Activated naive CD8-positive, alpha-beta T cell treated with anti-CD3 and anti-CD28 coated beads, Interleukin-2, amount 50 U/mL, for 24 hours (primary cell): Measurements from ENCODE around the gene NPHP4.

Experiments used
- ATAC-seq: fragments of 150-1000 bp; cut with Tn5 transposase; one replicate; pipeline ENCODE4 v1.10.0; 2021
- DNase-seq: peaks from one replicate; pipeline ENCODE4 v3.0.0; 2021
- H3K27ac Mint-ChIP-seq: one replicate; pipeline ENCODE4 v1.8.0; 2021; ENCODE audit warnings: mild to moderate bottlenecking, mixed read lengths
- H3K27me3 Mint-ChIP-seq: one replicate; pipeline ENCODE4 v1.8.0; 2021; ENCODE audit warnings: mixed read lengths
- H3K36me3 Mint-ChIP-seq: one replicate; pipeline ENCODE4 v1.8.0; 2021; ENCODE audit warnings: low read depth, mixed read lengths
- H3K4me1 Mint-ChIP-seq: one replicate; pipeline ENCODE4 v1.8.0; 2021; ENCODE audit warnings: mixed read lengths
- H3K4me3 Mint-ChIP-seq: one replicate; pipeline ENCODE4 v1.8.0; 2021; ENCODE audit warnings: mild to moderate bottlenecking, moderate library complexity, mixed read lengths
- H3K9me3 Mint-ChIP-seq: one replicate; pipeline ENCODE4 v1.8.0; 2021; ENCODE audit warnings: mixed read lengths

Gene NPHP4

DNA sequence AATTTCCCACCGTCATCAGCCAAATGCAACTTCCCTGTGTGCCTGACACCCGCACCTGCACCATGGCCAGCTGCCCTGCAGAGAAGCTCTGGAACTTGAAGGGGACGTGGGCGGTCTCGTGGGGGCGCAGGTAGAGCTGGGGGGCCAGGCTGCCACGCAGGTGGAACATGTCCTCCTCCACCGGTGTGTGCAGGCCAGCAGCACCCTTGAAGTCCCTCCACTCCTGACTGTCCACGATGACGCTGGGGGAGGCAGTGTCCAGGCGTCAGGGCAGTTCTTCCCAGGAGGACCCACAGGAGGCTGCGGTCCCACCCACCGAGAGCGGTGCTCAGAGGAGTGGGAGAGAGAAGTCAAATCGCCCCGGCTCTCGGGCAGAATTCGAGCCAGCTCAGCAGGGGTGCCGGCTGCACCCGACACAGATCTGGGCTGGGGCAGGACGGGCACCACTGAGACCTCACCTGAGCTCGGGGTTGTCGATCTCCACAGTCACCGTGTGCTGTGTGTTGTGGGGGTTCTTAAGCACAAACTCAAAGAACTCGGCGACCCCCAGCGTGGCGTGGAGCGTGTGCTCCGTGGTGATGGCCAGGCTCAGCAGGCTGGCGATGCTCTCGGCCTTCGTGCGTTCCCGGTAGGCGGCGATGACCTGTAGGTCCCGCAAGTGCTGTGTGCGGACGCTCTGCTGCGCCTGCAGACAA lies 117.7 kb downstream of the NPHP4 start:
- ATAC-seq (no peak), DNase-seq (no peak)
- no peaks in the 10 kb centered on the region for H3K4me1 Mint-ChIP-seq
- no peak overlapping the region for H3K27ac Mint-ChIP-seq
- no peak overlapping the region for H3K4me3 Mint-ChIP-seq
- H3K9me3 Mint-ChIP-seq: no peaks in the 10 kb centered on the region
- H3K36me3 Mint-ChIP-seq: peaks cover 10% of the 10 kb centered on the region
- no peaks in the 10 kb centered on the region for H3K27me3 Mint-ChIP-seq

DNA sequence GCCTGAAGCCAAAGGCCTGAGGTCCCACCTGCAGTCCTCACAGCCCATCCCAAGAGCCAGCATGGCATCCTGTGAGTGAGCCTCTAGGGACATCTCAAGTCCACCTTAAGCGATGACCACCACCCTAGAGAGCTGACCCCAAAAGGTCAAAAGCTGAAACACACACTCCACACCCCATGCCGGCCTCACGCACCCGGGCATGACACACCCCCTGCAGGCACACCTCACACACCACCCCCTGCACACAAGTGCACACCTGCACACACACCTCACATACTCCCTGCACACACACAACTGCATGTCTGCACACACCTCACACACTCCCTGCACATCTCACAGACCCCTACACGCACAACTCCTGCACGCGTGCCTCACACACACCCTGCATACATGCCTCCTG lies 118.7 kb downstream of the NPHP4 start:
- Mint-ChIP-seq H3K27me3 (no peaks in the 10 kb centered on the region), H3K4me3 (no peak overlapping the region), H3K9me3 (peaks cover 7% of the 10 kb centered on the region), H3K4me1 (no peaks in the 10 kb centered on the region), H3K27ac (no peak overlapping the region), H3K36me3 (peaks cover 5% of the 10 kb centered on the region)
- no peak for ATAC-seq
- DNase-seq: no peak

DNA sequence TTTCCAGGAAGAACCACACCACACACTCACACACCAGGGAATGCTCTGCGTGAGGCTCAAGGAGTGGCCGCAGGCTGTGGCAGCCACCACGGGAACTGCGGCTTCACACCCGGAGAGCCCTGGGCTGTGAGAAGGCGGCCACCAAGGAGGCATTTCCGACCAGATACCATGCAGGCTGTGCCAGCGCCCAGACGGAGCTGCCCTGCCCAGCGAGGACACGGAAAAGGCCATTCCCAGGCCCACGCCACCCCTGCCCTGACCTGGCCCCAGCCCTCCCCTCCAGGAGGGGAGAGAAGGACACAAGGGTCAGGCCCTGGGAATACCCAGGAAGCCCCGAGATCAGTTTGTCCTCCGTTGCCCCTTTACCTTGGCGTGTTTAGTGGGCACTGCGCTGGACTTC lies 119.3 kb downstream of the NPHP4 start:
- H3K9me3 Mint-ChIP-seq: peaks cover 8% of the 10 kb centered on the region
- ATAC-seq: no peak
- no peak for DNase-seq
- H3K27ac Mint-ChIP-seq: no peak overlapping the region
- H3K27me3 Mint-ChIP-seq: no peaks in the 10 kb centered on the region
- no peak overlapping the region for H3K4me3 Mint-ChIP-seq
- H3K4me1 Mint-ChIP-seq: no peaks in the 10 kb centered on the region
- peaks cover 5% of the 10 kb centered on the region for H3K36me3 Mint-ChIP-seq

DNA sequence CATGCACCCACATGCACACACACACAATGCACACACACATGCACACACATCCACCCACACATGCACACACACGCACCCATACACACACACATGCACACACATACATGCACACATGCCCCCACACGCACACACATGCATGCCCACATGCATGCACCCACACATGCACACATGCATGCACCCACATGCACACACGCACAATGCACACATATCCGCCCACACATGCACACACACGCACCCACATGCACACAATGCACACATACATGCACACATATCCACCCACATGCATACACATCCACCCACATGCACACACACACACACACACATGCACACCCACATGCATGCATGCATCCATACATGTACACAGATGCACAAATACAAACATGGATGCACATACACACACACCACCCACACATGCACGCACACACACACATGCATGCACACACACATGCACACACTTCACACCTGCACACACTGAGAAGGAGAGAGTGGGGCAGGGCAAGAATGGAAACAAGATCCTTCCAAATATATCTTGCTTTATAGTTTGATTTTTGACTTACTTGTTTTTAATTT lies 123.2 kb downstream of the NPHP4 start:
- ATAC-seq (no peak), DNase-seq (no peak)
- H3K9me3 Mint-ChIP-seq: peaks cover 8% of the 10 kb centered on the region
- no peaks in the 10 kb centered on the region for H3K27me3 Mint-ChIP-seq
- H3K27ac Mint-ChIP-seq: no peak overlapping the region
- H3K36me3 Mint-ChIP-seq: peaks cover 5% of the 10 kb centered on the region
- H3K4me1 Mint-ChIP-seq: no peaks in the 10 kb centered on the region
- H3K4me3 Mint-ChIP-seq: no peak overlapping the region

DNA sequence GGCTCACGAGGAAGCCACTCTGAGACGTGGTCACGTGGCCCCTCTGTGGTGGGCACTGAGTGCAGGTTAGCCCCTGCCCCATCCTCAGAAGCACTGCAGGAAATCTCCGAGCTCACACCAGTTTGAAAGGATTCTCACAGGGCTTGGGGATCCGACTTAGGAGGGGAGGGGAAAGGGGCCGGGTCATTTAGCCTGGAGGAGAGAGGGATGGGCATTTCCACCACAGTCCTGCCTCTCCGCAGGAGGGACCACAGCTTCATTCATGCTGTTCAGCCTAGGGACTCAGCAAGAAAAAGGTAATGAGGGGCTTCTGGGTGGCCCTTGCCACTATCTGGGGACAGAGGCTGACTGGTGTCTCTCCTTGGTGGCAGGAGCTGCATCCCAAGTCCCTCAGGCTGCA lies 126.5 kb downstream of the NPHP4 start:
- no peaks in the 10 kb centered on the region for H3K4me1 Mint-ChIP-seq
- no peaks in the 10 kb centered on the region for H3K27me3 Mint-ChIP-seq
- no peak overlapping the region for H3K4me3 Mint-ChIP-seq
- no peaks in the 10 kb centered on the region for H3K36me3 Mint-ChIP-seq
- no peak overlapping the region for H3K27ac Mint-ChIP-seq
- DNase-seq (no peak), ATAC-seq (no peak)
- peaks cover 8% of the 10 kb centered on the region for H3K9me3 Mint-ChIP-seq

DNA sequence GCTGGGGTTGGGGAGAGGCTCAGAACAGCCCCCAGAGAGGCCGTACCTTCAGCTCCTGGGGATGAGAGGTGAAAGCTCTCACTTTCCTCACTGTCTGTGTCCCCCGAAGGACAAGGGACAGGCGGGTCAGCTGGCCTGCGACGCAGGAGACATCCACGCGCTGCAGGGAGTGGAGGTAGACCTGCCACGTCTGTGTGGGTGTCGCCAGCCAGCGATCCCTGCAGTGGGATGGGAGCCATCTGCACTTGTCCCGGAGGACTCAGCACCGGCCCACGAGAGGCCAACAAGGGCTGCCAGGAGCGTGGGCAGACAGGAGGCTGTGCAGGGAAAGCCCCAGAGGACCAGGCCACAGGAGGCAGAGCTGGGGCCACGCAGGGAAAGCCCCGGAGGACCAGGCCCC lies 127.2 kb downstream of the NPHP4 start:
- Mint-ChIP-seq H3K27ac (no peak overlapping the region), H3K27me3 (no peaks in the 10 kb centered on the region), H3K4me3 (no peak overlapping the region), H3K36me3 (no peaks in the 10 kb centered on the region), H3K4me1 (no peaks in the 10 kb centered on the region), H3K9me3 (peaks cover 8% of the 10 kb centered on the region)
- DNase-seq (no peak), ATAC-seq (no peak)

DNA sequence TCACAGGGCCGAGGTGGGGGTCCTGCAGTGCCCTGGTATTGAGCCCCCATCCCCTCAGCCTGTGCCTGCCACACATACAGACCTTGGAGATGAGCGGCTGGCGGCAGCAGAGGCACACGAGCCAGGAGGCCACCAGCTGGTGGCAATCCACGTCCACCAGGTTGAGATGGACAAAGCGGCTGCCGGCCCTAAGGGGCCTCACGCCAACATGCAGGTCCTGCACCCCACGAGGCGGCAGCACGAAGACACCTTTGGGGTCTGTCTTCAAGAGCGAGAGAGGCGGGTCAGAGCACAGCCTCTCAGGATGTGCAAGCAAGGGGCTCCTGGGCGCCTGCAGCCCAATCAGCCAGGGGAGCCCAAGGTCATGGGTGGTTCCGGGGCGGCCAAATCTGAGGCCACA lies 128.0 kb downstream of the NPHP4 start:
- DNase-seq (no peak), ATAC-seq (no peak)
- no peak overlapping the region for H3K27ac Mint-ChIP-seq
- no peak overlapping the region for H3K4me3 Mint-ChIP-seq
- no peaks in the 10 kb centered on the region for H3K36me3 Mint-ChIP-seq
- no peaks in the 10 kb centered on the region for H3K4me1 Mint-ChIP-seq
- peaks cover 8% of the 10 kb centered on the region for H3K9me3 Mint-ChIP-seq
- no peaks in the 10 kb centered on the region for H3K27me3 Mint-ChIP-seq

DNA sequence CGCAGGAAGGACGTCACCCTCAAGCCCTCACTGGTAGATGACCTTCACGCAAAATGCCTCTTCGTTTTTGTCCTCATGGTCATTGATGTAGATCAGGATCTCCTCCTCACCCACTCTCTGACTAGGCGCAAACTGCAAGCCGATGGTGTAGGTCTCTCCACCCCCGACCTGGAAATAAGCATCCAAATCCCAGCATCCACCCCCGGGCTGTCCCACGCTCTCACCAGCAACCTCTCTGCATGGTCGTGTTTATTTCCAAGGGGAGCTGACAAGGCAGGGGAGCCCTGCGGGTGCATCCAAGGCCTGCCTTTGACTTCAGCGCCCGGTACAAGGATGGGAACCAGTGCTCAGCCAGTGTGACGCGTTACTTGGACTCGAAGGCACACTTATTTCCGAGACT lies 129.0 kb downstream of the NPHP4 start:
- Mint-ChIP-seq H3K27me3 (no peaks in the 10 kb centered on the region), H3K36me3 (no peaks in the 10 kb centered on the region), H3K9me3 (no peaks in the 10 kb centered on the region), H3K27ac (no peak overlapping the region), H3K4me1 (no peaks in the 10 kb centered on the region), H3K4me3 (no peak overlapping the region)
- no peak for DNase-seq
- no peak for ATAC-seq

DNA sequence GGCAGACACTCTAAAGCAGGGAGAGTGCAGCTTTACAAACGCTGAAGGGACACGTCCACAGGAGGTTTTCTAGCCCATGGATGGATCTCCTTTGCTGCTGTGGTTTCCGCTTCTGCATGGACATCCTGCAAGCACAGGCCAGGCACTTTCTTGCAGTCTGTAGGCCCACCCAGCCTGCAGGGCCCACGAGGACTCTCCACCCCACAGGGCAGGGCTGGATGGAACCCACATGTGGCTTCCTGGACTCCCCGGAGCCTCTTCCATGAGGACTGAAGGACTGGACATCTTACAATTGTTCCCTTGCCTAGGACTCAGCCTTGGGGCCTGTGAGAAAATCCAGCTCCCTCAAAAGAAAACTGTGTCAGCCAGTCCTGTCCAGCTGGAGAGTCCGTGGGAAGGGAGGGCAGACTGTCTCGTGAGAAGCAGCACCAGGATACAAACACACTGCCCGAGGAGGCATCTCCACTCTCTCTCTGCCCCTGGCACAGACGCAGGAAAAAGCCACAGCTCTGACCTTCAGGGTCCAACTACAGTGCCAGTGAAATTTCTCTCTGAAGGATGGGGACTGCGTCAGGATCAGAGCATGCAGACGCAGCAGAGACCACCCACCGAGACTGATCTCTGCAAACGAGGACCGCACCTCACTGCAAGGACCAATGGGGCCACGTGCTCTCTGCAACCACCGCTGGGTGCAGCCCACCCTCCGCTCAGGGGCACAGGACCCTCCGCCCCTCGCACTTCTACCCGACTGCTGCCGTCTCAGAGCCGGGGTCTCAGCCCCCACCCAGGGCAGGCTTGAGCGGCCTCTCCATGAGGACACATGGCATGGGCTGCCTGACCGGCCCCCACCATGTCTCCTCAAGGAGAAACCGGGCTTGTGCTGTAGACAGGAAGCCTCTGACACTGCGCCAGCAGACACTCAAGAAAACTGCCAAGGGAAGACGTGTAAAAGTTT lies 130.1 kb downstream of the NPHP4 start:
- H3K9me3 Mint-ChIP-seq: no peaks in the 10 kb centered on the region
- no peak overlapping the region for H3K27ac Mint-ChIP-seq
- no peak overlapping the region for H3K4me3 Mint-ChIP-seq
- no peaks in the 10 kb centered on the region for H3K27me3 Mint-ChIP-seq
- no peak for ATAC-seq
- H3K36me3 Mint-ChIP-seq: no peaks in the 10 kb centered on the region
- H3K4me1 Mint-ChIP-seq: no peaks in the 10 kb centered on the region
- DNase-seq: no peak

DNA sequence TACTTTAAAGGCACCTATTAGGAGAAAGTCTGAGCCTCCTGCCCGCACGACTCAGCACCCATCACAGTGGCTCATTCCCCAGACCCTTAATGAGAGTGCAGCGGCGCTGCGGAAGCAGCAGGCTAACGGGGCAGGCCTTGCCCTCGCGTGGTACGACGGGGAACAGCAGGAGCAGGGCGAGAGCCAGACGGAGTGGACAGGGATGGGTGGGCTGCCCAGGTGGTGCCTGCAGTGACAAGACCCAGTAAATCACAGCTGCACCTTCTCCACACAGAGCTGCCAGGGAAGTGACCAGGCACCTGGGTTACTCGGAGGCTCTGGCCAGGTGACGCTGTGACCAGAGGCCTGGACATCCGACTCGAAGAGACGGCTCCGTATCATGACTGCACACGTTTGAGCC lies 131.9 kb downstream of the NPHP4 start:
- no peak for DNase-seq
- no peak overlapping the region for H3K27ac Mint-ChIP-seq
- no peaks in the 10 kb centered on the region for H3K4me1 Mint-ChIP-seq
- H3K4me3 Mint-ChIP-seq: no peak overlapping the region
- H3K9me3 Mint-ChIP-seq: no peaks in the 10 kb centered on the region
- no peaks in the 10 kb centered on the region for H3K27me3 Mint-ChIP-seq
- ATAC-seq: no peak
- H3K36me3 Mint-ChIP-seq: no peaks in the 10 kb centered on the region

DNA sequence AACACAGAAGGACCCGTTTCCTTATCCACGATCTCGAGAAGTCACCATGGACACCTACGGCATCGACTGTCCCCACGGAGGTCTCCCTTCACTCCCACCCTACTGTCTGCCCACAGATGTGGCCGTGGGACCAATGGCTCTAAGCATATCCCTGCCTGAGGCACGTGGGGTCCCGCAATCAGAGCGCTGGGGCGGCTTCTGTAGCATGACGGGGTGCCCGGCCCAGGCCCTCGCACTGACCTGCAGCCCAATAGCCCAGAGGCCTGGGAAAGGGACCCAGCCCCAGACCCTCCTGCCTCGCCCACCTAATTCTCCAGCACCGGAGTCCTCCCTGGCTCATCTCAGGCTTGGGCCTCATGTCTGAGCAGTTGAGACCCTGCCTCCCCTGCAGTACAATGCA lies 132.5 kb downstream of the NPHP4 start:
- DNase-seq: no peak
- H3K27me3 Mint-ChIP-seq: no peaks in the 10 kb centered on the region
- no peak overlapping the region for H3K27ac Mint-ChIP-seq
- no peaks in the 10 kb centered on the region for H3K9me3 Mint-ChIP-seq
- ATAC-seq: no peak
- H3K4me1 Mint-ChIP-seq: no peaks in the 10 kb centered on the region
- H3K36me3 Mint-ChIP-seq: no peaks in the 10 kb centered on the region
- no peak overlapping the region for H3K4me3 Mint-ChIP-seq

DNA sequence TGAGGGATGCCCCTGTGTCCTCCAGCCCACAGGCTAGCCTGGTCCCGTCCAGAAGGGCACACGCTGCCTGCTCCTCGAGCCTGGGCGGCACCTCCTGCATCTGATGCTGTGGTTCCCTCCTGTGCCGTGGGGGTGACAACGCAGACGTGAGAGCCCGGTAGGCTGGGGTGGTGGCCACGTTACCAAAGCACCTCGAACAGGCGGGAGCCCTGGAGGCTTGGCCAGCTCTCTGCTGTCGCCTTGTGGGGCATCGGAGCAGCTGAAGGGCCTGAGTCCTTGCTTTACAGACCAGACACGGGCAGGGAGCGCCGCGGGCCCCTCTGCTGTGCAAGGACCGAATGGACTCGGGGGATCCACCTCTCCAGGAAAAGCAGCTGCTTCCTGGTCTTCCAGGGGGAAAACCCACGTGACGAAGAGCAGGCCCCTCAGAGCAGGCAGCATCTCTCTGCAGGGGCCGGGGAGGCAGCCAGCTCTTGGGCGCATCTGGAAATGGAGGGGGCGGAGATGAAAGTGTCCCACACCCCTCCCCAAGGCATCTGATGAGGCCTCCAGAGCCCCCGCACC lies 133.3 kb downstream of the NPHP4 start:
- H3K36me3 Mint-ChIP-seq: no peaks in the 10 kb centered on the region
- H3K4me1 Mint-ChIP-seq: no peaks in the 10 kb centered on the region
- no peaks in the 10 kb centered on the region for H3K9me3 Mint-ChIP-seq
- H3K27ac Mint-ChIP-seq: no peak overlapping the region
- DNase-seq (no peak), ATAC-seq (no peak)
- no peaks in the 10 kb centered on the region for H3K27me3 Mint-ChIP-seq
- no peak overlapping the region for H3K4me3 Mint-ChIP-seq

DNA sequence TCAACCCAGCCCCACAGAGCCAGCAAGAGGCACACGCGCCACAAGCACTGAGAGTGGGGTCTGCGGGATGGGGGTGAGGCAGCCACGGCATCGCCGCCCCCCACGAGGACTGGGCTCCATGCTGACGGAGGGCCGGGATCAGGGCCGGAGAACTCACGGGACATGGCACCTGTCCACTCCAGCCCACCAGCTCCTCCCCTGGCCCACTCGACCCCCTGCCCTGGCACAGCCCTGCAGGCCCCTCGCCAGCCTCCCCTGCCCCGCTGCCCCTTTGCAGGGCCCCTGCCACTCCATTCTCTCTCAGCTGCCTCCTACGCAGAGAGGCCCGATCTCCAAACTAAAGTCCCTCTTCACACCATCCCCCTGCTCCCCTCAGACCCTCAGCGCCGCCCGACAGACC lies 134.0 kb downstream of the NPHP4 start:
- ATAC-seq: no peak
- no peaks in the 10 kb centered on the region for H3K36me3 Mint-ChIP-seq

DNA sequence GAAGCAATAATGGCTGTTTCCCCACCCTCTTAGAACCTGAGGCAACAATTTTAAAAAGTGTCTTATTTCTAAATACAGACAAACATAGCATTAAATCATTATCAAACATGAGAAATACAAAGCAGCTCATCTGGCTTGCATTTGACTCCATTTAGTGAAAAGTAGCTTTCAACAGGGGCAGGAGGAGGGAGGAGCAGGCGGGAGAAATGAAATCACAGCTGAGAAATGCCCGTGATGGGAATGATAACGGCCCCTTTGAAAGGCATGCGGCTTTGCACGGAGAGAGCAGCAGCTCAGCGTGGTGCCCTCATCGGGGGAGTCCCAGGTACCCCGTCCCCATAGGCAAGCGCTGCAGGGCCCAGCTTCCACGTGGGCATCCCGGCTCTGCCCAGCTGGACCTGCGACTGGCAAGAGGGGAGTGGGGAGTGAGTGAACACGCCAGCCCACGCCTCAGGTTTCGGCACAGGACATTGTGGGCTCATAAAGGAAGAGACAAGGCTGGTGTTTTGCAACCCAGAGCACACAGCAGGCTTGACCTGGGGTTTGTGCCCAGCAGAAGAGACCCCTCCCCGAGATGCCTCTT lies 134.6 kb downstream of the NPHP4 start:
- Mint-ChIP-seq H3K27ac (no peak overlapping the region), H3K9me3 (no peaks in the 10 kb centered on the region), H3K4me3 (no peak overlapping the region), H3K36me3 (no peaks in the 10 kb centered on the region), H3K27me3 (no peaks in the 10 kb centered on the region), H3K4me1 (no peaks in the 10 kb centered on the region)
- ATAC-seq (no peak), DNase-seq (no peak)

More for the DNA sequence above, 134.0 kb downstream of the NPHP4 start:
- H3K9me3 Mint-ChIP-seq: no peaks in the 10 kb centered on the region
- H3K27me3 Mint-ChIP-seq: no peaks in the 10 kb centered on the region
- no peak for DNase-seq
- H3K4me3 Mint-ChIP-seq: no peak overlapping the region
- H3K4me1 Mint-ChIP-seq: no peaks in the 10 kb centered on the region
- H3K27ac Mint-ChIP-seq: no peak overlapping the region
